Measurements from ENCODE around the gene KLHL17.
A peak's percentile ranks its signal among the peaks of the same experiment; 100 is the strongest.

Gene KLHL17

GRCh38 chr1:952603-953002 lies 7.8 kb upstream of the KLHL17 start:
- DNase-seq (ENCODE audit: low spot score), result no peak

DNA sequence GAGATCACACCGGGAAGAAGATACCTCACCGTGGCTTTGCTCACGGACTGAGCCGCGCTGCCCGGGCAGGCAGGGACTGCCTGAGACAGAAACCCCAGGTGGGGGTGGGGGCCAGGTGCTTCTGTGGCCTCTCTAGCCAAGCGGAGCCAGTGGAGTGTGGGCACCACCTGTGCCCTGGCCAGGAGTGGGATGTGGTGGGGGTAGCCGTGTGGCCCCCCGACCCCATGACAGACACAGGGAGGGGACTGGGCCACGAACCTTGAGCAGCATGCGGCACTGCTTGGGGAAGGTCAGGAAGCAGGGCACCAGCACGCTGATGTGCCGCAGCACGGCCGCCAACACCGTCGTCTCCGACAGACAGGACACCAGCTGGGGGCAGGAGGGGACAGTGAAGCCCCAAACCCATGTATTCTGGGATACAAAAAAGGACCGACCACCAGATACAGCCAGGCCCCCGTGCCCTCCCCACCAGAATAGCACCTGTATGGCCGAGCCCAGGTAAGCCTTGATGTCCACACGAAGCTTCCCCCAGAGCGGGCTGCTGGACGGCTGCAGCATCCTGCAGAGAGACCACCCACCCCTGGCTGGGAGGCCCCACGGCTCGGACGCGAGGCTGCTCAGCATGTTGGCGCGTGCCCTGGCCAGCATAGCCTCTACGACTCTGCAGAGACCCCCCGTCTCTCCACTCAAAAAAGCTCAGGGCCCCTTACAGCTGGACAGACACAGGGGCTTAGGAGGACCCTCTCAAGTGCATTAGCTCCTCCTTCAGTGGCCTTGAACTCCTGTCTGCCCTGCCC lies 6.7 kb upstream of the KLHL17 start:
- no peak for DNase-seq (ENCODE audit: low spot score)

DNA sequence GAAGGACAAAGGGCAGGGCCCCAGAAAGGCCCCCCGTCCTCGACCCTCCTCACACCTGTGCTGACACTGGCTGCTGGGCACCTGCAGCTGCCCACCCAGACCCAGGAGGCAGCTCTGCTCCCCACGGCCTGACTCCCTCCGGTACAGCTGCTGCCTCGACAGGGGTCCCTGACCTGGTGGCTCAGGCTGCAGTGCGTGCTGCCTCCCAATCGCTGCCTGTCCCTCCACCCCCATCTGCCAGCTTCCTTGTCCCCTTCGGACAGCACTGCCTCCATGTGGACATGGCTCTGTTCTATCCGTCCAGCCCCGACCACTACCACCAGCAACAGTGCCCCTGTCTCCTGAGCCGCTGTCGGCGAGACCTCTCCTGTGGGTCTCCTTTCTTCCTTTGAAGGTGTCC lies 5.5 kb upstream of the KLHL17 start:
- no peak for DNase-seq (ENCODE audit: low spot score)

- no peak for DNase-seq (ENCODE audit: low spot score)
Measured at GRCh38 chr1:955474-955873, 4.9 kb upstream of the KLHL17 start.

- no peak for DNase-seq (ENCODE audit: low spot score)
Measured at GRCh38 chr1:956636-957035, 3.7 kb upstream of the KLHL17 start.

GRCh38 chr1:958823-959730 lies 1.3 kb upstream of the KLHL17 start, which contains the start of gene NOC2L:
TSS of gene NOC2L (minus strand) at chr1:959256. CDS start at chr1:959240, 16 bp downstream.
- peak; percentile 97 for DNase-seq (ENCODE audit: low spot score)

- no peak for DNase-seq (ENCODE audit: low spot score)
Measured at GRCh38 chr1:959731-960362, 537 bp upstream of the KLHL17 start.

GRCh38 chr1:961132-961669 lies 817 bp downstream of the KLHL17 start:
- DNase-seq (ENCODE audit: low spot score), result no peak

DNA sequence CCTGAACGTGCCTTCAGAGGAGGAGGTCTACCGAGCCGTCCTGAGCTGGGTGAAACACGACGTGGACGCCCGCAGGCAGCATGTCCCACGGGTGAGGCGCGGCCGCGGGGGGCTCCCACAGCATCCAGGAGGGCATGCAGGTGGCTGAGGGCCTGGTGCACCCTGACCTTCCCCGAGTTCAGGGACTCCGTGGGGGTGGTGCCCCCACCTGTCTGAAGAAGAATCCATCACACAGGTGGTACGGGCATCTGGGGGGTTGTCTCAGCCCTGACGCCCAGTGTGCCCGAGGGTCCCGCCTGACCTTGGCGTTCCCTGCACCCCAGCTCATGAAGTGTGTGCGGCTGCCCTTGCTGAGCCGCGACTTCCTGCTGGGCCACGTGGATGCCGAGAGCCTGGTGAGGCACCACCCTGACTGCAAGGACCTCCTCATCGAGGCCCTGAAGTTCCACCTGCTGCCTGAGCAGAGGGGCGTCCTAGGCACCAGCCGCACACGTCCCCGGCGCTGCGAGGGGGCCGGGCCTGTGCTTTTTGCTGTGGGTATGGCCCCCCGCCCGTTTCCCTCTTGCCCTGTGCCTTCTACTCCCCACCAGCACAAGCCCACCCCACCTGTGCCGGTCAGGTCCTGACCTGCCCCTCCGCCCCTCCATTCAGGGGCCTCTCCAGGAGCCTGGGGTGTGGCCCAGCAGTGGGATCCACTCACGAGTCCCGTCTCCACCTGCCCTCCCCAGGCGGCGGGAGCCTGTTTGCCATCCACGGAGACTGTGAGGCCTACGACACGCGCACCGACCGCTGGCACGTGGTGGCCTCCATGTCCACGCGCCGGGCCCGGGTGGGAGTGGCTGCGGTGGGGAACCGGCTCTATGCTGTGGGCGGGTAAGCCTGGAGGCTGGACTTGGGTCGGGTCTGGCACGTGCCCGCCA lies 2.3 kb downstream of the KLHL17 start:
- DNase-seq (ENCODE audit: low spot score), result no peak

- DNase-seq (ENCODE audit: low spot score), result no peak
Measured at GRCh38 chr1:963301-963651, 2.9 kb downstream of the KLHL17 start.

GRCh38 chr1:963746-964525 lies 3.6 kb downstream of the KLHL17 start:
- DNase-seq (ENCODE audit: low spot score), result no peak

- DNase-seq (ENCODE audit: low spot score), result no peak
Measured at GRCh38 chr1:964691-965525, 4.5 kb downstream of the KLHL17 start.

DNA sequence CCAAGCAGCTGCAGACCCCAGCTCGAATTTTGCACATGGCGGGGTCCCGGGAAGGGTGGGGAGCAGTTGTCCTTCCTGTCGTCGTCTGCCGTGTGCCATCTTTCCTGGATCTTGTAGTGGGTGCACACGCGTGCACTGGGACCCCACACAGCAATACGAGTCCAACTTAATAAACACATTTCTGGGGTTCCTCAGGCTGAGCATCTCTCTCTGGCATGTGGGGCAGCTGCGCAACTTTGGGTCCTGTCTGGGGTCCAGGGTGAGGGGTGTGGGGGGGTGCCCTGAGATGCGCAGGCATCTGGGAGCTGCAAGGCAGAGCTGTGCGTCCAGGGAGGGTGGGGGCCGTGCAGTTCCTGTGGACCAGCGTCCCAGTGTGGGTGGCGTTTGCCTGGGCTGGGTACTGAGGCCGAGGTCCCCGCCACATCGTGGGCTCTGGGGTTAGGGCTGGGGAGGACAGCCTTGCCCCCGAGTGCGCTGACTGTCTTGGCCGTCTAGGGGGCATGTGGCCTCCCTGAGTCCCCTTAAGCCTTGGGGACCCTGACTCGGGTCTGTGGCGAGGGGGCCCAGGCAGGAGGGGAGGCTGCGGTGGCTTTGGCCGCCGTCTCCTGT lies 5.2 kb downstream of the KLHL17 start:
- no peak for DNase-seq (ENCODE audit: low spot score)

GRCh38 chr1:966135-966703 lies 5.8 kb downstream of the KLHL17 start, which contains the start of gene PLEKHN1:
TSS of gene PLEKHN1 (plus strand) at chr1:966482. CDS start at chr1:966532, 50 bp downstream.
- DNase-seq (ENCODE audit: low spot score), result no peak

- no peak for DNase-seq (ENCODE audit: low spot score)
Measured at GRCh38 chr1:966704-967300, 6.4 kb downstream of the KLHL17 start.

- DNase-seq (ENCODE audit: low spot score), result no peak
Measured at GRCh38 chr1:967466-968343, 7.3 kb downstream of the KLHL17 start.

GRCh38 chr1:969260-969855 lies 9.0 kb downstream of the KLHL17 start:
- DNase-seq (ENCODE audit: low spot score), result no peak

Measured in ecto neural progenitor cell (in vitro differentiated cells).